ENCODE data around the gene SLC5A11. TPM values are rescaled to one million over a fixed set of nuclear protein-coding genes. Genes with fewer than 3 reads are reported as not detected.
"Not testable (repeated sequence)": the region's sequence is repeated elsewhere in the genome, so short reads cannot be mapped to it uniquely, and the experiment has no call there.

Gene SLC5A11
- total RNA-seq, 1 donor from 2014 or later: 0.22 TPM

DNA sequence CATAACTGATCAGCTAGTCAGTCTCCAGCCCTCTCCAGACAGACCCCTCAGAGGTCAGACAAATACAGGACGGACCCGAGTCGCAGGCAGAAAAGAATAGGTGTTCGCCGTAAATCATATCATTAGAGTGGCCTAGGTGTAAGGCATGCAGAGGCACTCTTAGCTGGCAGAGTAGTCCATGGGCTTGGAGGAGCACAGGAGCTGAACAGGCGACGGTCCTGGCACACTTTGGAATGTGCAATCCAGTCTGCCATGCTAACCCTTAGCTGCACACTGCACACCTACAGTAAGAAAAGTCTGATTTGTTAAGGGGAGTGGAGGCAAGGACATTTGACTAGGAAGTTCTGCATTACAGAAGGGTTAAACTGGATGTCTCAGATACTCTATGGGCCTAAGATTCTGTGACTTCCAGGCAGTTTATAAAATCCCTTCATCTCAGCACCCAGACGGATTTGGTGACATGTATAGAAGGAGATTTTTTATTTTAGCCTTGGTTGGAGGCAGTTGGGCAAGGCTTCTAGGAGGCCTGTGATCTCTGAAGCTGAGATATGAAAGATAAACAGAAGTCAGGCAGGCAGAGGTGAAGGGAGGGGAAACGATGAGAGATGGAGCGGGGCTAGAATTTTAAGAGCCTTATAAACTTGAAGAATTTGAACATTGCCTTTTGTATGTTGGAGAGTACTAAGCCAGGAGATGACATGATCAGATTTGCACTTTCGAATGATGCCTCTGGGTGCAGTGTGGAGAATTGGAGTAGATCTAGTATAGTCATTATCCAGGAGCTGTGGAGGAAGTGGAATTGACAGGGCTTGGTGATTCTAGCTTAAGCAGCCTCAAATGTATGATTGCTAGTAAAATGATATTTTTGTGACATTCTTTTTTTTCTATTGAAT, 34.6 kb upstream of the SLC5A11 start:
- H3K4me1 Mint-ChIP-seq: no peaks in the 10 kb centered on the region
- DNase-seq: no peak
- H3K27ac Mint-ChIP-seq: no peak overlapping the region
- ATAC-seq (ENCODE audit: low read depth): no peak
- H3K4me3 Mint-ChIP-seq: no peak overlapping the region
- H3K36me3 Mint-ChIP-seq (ENCODE audit: low read depth): peaks cover 92% of the 10 kb centered on the region
- ChIA-PET POLR2A (no interaction called here), CTCF (no interaction called here)
- TF ChIP-seq, protein P1, sequence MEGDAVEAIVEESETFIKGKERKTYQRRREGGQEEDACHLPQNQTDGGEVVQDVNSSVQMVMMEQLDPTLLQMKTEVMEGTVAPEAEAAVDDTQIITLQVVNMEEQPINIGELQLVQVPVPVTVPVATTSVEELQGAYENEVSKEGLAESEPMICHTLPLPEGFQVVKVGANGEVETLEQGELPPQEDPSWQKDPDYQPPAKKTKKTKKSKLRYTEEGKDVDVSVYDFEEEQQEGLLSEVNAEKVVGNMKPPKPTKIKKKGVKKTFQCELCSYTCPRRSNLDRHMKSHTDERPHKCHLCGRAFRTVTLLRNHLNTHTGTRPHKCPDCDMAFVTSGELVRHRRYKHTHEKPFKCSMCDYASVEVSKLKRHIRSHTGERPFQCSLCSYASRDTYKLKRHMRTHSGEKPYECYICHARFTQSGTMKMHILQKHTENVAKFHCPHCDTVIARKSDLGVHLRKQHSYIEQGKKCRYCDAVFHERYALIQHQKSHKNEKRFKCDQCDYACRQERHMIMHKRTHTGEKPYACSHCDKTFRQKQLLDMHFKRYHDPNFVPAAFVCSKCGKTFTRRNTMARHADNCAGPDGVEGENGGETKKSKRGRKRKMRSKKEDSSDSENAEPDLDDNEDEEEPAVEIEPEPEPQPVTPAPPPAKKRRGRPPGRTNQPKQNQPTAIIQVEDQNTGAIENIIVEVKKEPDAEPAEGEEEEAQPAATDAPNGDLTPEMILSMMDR (IDR thresholded peaks at IDR 0.05): no peak
- intact Hi-C loops (cut with micrococcal nuclease): loop anchor here (10.0 kb wide), 1 partner anchor 114 kb away; no protein-coding TSS in a partner anchor
- H3K27me3 Mint-ChIP-seq: no peaks in the 10 kb centered on the region
- H3K9me3 Mint-ChIP-seq: no peaks in the 10 kb centered on the region

DNA sequence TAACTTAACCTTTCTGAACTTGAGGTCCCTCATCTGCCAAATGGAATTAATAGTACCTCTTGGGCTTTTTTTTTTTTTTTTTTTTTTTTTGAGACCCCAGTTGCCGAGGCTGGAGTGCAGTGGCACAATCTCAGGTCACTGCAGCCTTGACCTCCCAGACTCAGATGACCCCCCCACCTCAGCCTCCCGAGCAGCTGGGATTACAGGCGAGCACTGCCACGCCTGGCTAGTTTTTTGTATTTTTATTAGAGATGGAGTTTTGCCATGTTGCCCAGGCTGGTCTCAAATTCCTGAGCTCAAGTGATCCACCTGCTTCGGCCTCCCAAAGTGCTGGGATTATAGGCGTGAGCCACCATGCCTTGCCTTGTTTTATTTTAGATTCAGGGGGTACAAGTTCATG, 33.0 kb upstream of the SLC5A11 start:
- H3K27ac Mint-ChIP-seq; ATAC-seq (ENCODE audit: low read depth); DNase-seq; H3K27me3 Mint-ChIP-seq; H3K4me3 Mint-ChIP-seq; H3K4me1 Mint-ChIP-seq; H3K9me3 Mint-ChIP-seq; CTCF ChIA-PET: not testable (repeated sequence)
- peaks cover 86% of the 10 kb centered on the region for H3K36me3 Mint-ChIP-seq (ENCODE audit: low read depth)
- intact Hi-C loops (cut with micrococcal nuclease): loop anchor here (10.0 kb wide), 1 partner anchor 112 kb away; no protein-coding TSS in a partner anchor
- POLR2A ChIA-PET: interaction anchor here (0.6 to 0.7 kb wide), 2 partner anchors 20 to 290 kb away, joined by 4 to 7 read pairs; no protein-coding TSS in a partner anchor

DNA sequence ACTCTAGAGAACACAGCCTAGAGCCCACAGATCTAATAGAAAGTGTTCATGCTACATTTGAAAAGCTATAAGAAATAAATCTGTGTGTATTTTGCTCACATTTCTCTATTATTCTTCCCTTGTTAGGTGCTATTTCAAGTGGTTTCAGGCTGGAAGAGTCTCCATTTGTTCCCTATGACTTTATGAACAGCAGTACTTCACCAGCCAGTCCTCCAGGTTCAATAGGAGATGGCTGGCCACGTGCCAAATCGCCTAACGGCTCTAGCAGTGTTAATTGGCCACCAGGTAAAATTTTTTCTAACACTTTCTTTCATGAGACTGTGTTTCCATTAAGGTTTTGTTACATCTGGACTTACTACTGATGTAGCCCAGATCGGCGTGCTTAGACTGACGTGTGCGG, 30.7 kb upstream of the SLC5A11 start:
- intact Hi-C loops (cut with micrococcal nuclease): loop anchor here (10.0 kb wide), 1 partner anchor 110 kb away; no protein-coding TSS in a partner anchor
- Mint-ChIP-seq H3K27me3 (no peaks in the 10 kb centered on the region), H3K27ac (no peak overlapping the region), H3K4me3 (no peak overlapping the region), H3K4me1 (no peaks in the 10 kb centered on the region), H3K36me3 (ENCODE audit: low read depth) (peaks cover 87% of the 10 kb centered on the region), H3K9me3 (no peaks in the 10 kb centered on the region)
- ChIA-PET POLR2A (no interaction called here), CTCF (no interaction called here)
- no peak for DNase-seq
- ATAC-seq (ENCODE audit: low read depth): no peak
- TF ChIP-seq, protein P1 (IDR thresholded peaks at IDR 0.05): no peak

DNA sequence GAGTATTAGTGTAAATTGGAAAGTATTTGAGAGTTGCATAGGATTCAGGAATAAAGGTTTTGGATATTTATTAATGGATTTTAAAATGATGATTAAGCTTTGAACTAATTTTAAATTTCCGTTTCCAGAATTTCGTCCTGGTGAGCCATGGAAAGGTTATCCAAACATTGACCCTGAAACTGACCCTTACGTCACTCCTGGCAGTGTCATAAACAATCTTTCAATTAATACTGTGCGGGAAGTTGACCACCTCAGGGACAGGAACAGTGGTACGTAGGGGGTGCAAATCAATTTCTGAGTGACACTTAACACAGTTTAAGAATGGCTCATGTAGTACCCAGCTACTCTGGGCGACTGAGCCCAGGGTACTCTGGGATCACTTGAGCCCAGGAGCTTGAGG, 29.1 kb upstream of the SLC5A11 start:
- Mint-ChIP-seq H3K4me1 (no peaks in the 10 kb centered on the region), H3K27ac (no peak overlapping the region), H3K36me3 (ENCODE audit: low read depth) (peaks cover 88% of the 10 kb centered on the region), H3K27me3 (no peaks in the 10 kb centered on the region), H3K9me3 (no peaks in the 10 kb centered on the region), H3K4me3 (no peak overlapping the region)
- TF ChIP-seq, protein P1 (IDR thresholded peaks at IDR 0.05): no peak
- intact Hi-C loops (cut with micrococcal nuclease): loop anchor here (10.0 kb wide), 1 partner anchor 108 kb away; no protein-coding TSS in a partner anchor
- DNase-seq (no peak), ATAC-seq (ENCODE audit: low read depth) (no peak)
- ChIA-PET POLR2A (no interaction called here), CTCF (no interaction called here)

DNA sequence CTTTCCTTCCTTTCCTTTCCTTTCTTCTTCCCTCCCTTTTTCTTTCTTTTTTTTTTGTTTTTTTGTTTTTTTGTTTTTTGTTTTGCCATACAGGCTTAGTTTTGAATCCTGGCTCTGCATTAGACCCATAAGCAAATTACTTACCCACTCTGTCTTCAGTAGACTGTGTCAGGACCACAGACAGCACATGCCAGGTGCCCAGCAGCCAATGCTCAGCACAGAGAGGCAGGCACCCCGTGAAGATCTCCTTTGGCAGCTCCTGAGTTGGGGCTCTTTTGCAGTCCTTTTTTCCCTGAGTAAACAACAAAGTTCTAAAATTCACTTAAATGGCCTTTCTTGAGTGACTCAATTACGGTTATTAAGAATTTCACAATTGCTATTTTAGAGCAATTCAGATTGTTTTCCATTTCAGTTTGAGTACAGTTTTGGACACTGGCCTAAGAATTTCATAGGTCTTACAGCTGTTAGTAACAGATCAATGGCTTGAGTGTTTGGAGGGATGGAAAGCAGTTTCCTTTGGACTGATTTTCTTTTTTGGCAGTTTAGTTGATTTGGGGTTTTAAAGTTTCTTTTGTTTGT, 26.2 kb upstream of the SLC5A11 start:
- intact Hi-C loops (cut with micrococcal nuclease): loop anchor here (10.0 kb wide), 1 partner anchor 105 kb away; no protein-coding TSS in a partner anchor
- Mint-ChIP-seq H3K27me3 (no peaks in the 10 kb centered on the region), H3K4me3 (no peak overlapping the region), H3K4me1 (no peaks in the 10 kb centered on the region), H3K36me3 (ENCODE audit: low read depth) (peaks cover 91% of the 10 kb centered on the region), H3K9me3 (no peaks in the 10 kb centered on the region), H3K27ac (no peak overlapping the region)
- ATAC-seq (ENCODE audit: low read depth) (no peak), DNase-seq (no peak)
- TF ChIP-seq, protein P1 (IDR thresholded peaks at IDR 0.05): no peak
- ChIA-PET POLR2A (no interaction called here), CTCF (no interaction called here)

Data from activated B cell treated with CpG ODN at 0.5 μM for 24 hours (primary cell).